Activated gamma-delta T cell treated with anti-CD3 and anti-CD28 coated beads, Interleukin-2, amount 50 U/mL, for 16 hours (primary cell): ENCODE data around the gene POU6F2.
"Not testable (repeated sequence)": the region's sequence is repeated elsewhere in the genome, so short reads cannot be mapped to it uniquely, and the experiment has no call there.

Source experiments
- DNase-seq: peaks from one replicate; pipeline ENCODE4 v3.0.0-alpha.2; 2020; ENCODE audit warnings: low read depth

POU6F2 gene

DNA sequence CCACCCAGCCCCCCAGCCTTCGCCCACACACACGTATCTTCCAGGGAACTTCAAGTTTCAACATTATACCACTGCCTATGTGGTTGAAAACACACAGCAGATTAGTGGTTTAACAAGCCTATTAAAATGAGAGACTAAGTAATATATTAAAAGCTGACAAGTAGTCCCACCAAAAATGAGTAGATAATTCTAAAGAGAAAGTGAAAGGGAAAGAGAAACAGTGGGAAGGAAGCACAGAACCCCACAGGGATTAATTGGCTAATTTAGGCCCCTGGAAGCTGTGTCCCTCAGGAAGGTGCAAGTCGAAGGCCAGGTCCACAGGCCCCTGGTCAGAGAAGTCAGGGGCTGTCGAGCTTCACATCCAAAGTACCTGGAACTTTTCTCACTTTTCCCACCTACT, 378.0 kb downstream of the POU6F2 start:
- no peak for DNase-seq

GRCh38 chr7:39356172-39356925, 378.6 kb downstream of the POU6F2 start:
- DNase-seq: no peak

DNA sequence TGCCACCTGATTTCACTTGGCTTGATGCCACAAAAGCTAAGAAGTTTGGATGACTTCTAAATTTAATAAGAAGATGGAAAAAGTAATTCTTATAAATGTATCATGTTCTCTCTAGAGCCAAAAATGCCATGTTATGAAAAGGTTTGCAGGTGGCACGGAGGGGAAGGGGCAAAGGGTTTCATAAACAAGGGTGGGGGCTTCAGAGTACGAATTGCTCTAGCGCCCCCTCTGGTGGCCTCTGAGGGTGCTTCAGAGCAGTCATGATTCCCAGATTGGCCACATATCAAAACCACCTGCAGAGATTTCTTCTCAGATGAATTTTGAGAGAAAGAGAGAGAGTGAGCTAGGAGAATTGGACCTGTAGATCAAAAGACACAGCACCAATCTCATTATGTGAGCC, 379.9 kb downstream of the POU6F2 start:
- DNase-seq: no peak

DNA sequence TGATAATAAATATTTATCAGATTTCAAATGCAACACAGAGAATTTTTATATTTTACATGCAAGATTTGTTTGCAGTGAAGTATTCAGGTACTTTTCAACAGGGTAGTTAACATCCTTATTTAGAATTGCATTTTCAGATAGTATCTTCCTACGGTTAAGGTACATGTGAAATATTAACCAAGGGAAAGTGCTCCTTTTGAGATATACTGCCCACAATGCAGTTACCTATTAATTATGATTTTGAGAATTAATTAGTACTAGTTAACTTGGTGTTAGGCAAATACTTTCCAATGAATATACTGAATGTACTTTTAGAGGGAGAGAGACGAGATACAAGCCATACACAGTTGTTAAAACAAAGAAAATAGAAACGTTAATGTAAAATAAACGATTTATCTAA, 382.3 kb downstream of the POU6F2 start:
- no peak for DNase-seq

DNA sequence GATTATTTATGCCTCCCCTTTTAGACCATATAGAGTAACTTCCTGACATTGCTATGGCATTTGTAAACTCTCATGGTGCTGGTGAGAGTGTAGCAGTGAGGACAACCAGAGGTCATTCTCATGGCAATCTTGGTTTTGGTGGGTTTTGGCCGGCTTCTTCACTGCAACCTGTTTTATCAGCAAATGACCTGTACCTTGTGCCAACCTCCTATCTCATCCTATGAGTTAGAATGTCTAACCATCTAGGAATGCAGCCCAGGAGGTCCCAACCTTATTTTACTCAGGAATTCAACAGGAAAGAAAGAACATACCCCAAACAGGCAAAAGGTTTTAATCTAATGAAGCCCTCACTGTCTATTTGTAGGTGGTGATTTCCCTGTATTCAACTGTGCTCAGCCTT, 383.1 kb downstream of the POU6F2 start:
- DNase-seq: no peak

DNA sequence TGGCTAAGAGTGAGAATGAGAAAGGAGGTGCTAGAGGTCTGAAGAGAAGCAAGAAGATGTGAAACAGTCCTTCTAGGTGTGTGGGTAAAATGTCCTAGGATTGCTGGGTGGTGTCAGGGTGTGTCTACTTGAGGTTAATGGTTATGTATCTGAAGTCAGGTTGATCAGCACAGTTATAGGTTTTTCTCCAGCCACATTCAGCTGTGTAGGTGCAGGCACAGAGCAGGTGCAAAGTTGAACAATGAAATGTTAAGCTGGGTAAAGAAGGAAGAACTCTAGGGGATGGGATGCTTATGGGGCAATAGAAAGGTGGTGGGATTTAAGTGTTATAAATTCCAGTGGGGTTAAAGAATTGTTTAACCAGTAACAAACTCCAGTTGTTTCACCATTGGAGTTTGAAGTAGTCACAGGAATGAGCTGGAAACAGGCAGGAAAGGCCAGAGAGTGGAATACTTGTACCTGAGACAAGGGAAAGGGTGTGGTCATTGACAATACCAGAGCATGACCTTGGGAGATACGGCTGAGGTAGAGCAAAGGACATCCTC, 388.1 kb downstream of the POU6F2 start:
- no peak for DNase-seq

DNA sequence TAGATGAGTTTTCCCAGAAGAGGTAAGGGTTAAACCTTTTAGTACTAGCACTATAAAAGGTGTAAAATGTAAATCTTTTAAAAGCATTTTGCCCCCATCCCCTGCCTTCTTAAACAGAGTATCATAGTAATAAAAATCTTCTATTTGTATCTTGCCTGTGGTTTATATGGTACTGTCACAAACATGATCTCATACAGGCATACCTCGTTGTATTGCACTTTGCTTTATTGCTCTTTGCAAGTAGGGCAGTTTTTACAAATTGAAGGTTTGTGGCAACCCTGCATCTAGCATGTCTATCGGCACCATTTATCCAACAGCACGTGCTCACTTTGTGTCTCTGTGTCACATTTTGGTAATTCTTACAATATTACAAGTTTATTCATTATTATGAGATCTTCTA, 389.7 kb downstream of the POU6F2 start:
- DNase-seq: no peak

GRCh38 chr7:39367943-39368342, 390.2 kb downstream of the POU6F2 start:
- DNase-seq: no peak

DNA sequence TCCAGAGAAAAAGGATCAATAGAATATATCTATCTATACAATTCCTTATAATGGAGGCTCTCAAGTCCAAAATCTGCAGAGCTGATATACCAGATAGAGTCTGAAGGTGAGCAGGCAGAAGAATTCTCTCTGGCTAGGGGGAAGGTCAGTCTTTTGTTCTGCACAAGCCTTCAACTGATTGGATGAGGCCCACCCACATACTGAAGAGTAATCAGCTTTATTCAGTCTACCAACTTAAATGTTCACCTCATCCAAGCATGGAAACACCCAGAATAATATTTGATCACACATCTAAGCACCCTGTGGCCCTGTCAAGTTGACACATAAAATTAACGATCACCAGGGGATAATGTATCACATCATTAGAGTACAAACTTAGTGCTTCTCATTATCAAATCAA, 394.7 kb downstream of the POU6F2 start:
- DNase-seq: no peak

DNA sequence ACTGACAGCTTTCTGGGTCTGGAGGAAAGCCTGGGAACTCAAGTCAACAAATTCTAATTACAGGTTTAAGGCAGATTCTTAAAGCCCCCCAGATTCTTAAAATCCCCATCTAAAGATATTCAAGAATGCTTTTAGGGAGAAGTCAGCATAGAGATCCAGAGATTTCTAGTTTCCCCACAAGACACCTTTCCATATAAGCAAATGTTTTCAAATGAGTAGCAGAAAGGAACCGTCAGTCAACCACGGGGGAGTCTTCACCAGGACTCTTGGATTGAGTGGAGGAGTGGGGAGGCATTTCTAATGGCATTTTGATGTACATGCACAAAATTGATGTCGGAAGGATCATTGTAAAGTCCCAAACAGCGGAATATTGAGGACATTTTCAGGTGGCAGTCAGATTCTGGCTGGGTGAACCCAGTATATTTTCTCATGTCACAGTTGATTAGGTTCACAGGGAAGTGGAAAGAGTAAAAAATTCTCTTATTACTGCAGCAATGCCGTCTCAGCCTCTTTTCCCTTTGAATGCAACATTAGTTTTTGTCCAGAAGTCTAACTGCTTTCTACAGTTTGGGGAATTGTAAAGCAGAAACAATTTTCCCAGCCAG, 396.8 kb downstream of the POU6F2 start:
- no peak for DNase-seq

DNA sequence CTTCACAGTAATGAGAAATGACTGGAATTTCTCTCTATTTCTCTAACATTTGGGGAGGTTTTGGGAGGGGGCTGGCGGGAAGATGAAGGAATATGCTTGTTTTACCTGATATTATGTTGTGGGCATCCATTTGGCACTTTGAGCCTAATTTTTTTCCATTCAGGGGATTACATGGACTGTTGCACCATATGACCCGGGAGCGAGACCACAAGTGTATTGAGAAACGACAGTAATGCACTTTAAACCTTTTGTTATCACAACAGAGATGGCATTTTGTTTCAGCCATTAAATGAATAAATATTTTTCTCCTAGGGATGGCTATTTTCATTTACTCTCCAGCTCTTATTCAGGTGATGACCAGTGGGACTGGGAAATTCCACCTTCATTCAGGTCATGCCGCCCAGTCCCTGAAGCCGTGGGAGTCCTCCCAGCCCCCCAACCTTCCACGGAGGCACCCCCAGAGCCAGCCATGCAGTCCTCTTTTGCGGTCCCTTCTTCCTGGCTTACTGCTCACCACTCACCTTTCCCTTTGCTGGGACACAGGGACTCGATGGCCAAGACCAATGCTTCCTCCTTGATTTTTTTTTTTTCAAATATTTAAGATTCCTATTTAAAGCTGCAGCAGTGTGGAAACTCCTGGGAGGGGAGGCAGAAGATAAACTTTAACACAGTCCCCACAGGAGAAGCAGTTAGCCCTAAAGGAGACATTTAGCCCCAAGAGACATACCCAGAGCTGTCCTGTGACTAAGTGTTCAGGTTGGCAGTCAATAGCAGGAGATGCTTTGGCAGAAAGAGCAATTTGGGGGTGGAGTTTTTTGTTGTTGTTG, 397.6 kb downstream of the POU6F2 start:
- DNase-seq: no peak

- DNase-seq: no peak
Observed at GRCh38 chr7:39375874-39376190, 398.1 kb downstream of the POU6F2 start.

DNA sequence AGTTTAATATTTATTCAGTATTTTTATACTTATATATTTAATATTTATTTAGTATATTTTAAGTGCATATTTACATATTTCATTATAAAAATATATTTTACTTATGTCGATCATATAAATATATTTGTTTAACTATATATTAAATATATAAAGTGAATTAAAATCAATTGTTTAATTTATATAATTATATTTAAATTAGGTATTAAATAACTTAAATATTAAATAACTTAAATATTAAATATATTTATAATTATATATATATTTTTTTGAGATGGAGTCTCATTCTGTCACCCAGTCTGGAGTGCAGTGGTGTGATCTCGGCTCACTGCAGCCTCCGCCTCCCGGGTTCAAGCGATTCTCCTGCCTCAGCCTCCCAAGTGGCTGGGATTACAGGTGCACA, 399.2 kb downstream of the POU6F2 start:
- not testable (repeated sequence) for DNase-seq

DNA sequence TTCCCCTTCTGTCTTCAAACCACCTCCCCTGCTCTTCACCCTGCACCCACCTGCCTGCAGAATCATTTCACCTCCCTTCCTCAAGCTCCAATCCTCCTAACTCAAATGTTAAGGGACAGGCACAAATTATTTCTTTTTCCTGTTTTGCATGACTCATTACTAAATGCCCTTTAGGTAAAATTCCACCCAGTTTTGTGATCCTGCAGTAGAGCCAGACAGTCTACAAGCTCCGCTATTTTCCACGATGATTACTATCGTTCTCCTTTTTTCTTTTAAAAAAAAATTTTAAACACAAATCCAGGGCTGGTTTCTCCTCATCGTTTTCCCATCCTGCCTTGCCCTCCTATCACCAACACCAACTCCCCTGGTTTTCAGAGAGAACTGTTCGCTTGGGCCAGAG, 401.7 kb downstream of the POU6F2 start:
- no peak for DNase-seq

DNA sequence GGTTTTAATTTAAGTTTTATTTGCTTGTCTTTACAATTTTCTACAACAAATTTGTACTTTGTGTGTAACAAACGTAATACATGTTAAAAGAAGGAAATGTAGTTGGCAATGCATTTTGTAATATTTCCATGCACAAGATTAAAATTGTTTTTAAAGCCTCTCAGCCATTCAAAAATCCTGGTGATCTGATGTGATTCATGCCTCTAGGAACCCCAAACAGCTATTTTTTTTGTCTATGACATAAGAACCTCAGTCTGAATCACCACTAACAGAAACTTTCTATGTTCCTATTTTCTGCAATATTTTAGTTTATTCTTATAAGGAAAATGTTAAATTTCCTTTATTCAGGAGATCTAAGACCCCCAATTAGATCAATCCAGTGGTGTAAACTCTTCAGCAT, 405.4 kb downstream of the POU6F2 start:
- DNase-seq: no peak

DNA sequence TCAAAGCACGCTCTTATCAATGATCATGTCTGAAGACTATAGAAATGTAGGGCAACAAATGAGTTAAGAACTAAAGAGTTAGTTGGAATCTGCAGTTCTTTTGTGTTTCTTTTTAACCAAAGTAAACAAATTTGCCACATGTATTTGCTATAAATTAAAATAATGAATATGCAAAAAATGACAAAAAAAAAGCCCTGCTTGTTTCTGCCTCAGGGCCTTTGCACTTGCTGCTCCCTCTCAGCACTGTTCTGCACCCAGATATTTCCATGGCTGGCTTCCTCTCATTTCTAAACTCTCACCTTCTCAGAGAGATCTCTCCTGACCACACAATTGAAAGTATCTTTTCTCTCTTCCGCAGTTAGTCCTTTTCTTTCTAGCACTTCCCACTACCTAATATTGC, 406.7 kb downstream of the POU6F2 start:
- DNase-seq: no peak

- no peak for DNase-seq
Observed at GRCh38 chr7:39386718-39387117, 409.0 kb downstream of the POU6F2 start.

DNA sequence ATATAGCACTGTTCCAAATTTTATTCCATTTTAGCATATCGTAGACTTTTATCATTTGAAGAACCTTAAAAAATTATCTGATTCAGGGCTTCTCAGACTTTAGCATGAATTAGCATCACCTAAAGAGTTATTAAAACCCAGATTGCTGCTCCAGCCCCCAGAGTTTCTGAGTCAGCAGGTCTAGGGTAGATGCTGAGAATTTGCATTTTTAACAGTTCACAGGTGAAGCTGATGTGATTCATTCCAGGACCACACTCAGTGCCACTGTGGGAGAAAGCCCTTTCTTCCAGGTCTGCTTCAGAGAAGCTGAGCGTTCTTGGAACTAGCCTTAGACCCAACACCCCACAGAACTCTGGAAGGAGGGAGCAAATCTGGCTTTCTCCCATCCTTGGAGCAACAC, 414.4 kb downstream of the POU6F2 start:
- DNase-seq: no peak

GRCh38 chr7:39394105-39394680, 416.5 kb downstream of the POU6F2 start:
- DNase-seq: no peak

DNA sequence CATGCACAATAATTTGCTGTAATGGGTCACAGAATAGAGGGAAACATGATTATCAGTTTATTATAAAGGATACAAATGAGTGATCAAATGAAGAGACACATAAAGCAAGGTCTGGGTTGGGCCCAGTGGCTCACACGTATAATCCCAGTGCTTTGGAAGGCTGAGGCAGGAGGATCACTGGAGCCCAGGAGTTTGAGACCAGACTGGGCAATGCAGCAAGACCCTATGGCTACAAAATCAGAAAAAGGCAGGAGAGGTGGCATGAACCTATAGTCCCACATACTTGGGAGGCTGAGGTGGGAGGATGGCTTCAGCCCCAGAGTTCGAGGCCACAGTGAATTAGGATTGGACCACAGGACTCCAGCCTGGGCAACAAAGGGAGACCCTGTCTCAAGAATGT, 421.7 kb downstream of the POU6F2 start:
- DNase-seq: no peak

DNA sequence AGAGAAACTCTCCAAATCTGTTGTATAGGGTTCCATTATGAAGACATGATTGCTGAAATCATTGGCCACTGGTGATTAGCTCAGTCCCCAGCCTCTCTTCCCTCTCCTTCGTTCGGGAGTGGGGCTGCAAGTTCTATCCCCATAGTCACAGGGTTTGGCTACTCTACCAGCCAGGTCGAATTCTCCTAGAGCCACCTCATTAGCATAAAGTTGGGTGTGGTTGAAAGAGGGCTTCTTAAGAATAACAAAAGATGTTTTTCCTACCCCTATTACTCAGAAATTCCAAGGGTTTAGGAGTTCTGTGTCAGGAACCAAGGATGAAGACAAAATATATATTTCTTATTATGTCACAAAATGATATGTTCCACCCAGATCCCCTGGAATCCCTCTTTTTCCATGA, 422.3 kb downstream of the POU6F2 start:
- DNase-seq: no peak

- DNase-seq: no peak
Observed at GRCh38 chr7:39400836-39401235, 423.1 kb downstream of the POU6F2 start.

DNA sequence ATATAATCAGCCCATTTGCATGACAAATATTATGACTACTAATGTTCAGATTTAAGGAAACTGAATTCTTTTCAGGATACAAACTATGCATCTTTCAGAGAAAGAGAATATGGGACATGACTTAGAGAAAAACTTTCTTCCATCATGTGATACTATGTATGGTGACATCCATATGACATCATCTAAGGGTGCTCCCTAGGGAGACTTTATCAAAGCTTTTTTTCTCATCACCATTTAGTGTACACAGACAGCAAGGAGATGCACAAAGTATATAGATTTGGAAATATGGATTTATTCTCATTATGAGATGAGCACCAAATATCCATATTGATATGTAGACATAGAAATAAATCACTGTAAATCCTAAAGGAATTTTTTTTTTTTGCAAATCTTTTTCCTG, 424.3 kb downstream of the POU6F2 start:
- no peak for DNase-seq
